ENCODE measurements around the gene LRRC8C. TPM values are rescaled to one million over a fixed set of nuclear protein-coding genes. Genes with fewer than 3 reads are reported as not detected.

The LRRC8C gene
- total RNA-seq, 1 experiment from 2014 or later = 4.4 TPM

- DNase-seq (ENCODE audit: unreplicated experiment) = peak; percentile 56
- intact Hi-C loops (cut with micrococcal nuclease) = loop anchor here (5.0 kb wide), 1 partner anchor 47 kb away; no protein-coding TSS in a partner anchor
- peak overlapping the region; percentile 21 for H3K27ac Mint-ChIP-seq (ENCODE audit: low read depth, unreplicated experiment)
- peak overlapping the region; percentile 27 for H3K4me3 Mint-ChIP-seq (ENCODE audit: unreplicated experiment)
- ChIA-PET CTCF (interaction anchor here (0.7 to 2.1 kb wide), 4 partner anchors 10 to 83 kb away, joined by 3 to 10 read pairs (median 4); no protein-coding TSS in a partner anchor), POLR2A (interaction anchor here (0.6 to 1.3 kb wide), 3 partner anchors 8 to 698 kb away, joined by 4 read pairs; no protein-coding TSS in a partner anchor)
- H3K27me3 Mint-ChIP-seq (ENCODE audit: insufficient read depth, unreplicated experiment) = no peaks in the 10 kb centered on the region
- H3K4me1 Mint-ChIP-seq (ENCODE audit: insufficient read depth, unreplicated experiment) = peaks cover 20% of the 10 kb centered on the region
- no peak for TF ChIP-seq CTCF (IDR thresholded peaks at IDR 0.05; ENCODE audit: unreplicated experiment)
- BruUV-seq (replicated peaks) = no TSS peak
- no peaks in the 10 kb centered on the region for H3K9me3 Mint-ChIP-seq (ENCODE audit: unreplicated experiment)
- H3K36me3 Mint-ChIP-seq (ENCODE audit: insufficient read depth, unreplicated experiment) = no peaks in the 10 kb centered on the region
Observed at GRCh38 chr1:89719502-89720306, 86.8 kb downstream of the LRRC8C start.

GRCh38 chr1:89720839-89721238 lies 87.9 kb downstream of the LRRC8C start:
- no peaks in the 10 kb centered on the region for H3K9me3 Mint-ChIP-seq (ENCODE audit: unreplicated experiment)
- H3K27ac Mint-ChIP-seq (ENCODE audit: low read depth, unreplicated experiment) = peak overlapping the region; percentile 79
- BruUV-seq (replicated peaks) = no TSS peak

GRCh38 chr1:89721351-89721750 lies 88.4 kb downstream of the LRRC8C start:
- no peak overlapping the region for H3K4me3 Mint-ChIP-seq (ENCODE audit: unreplicated experiment)
- intact Hi-C loops (cut with micrococcal nuclease) = loop anchor here (5.0 kb wide), 1 partner anchor 49 kb away; no protein-coding TSS in a partner anchor

More at GRCh38 chr1:89720839-89721238, 87.9 kb downstream of the LRRC8C start:
- Mint-ChIP-seq H3K36me3 (ENCODE audit: insufficient read depth, unreplicated experiment) (no peaks in the 10 kb centered on the region), H3K27me3 (ENCODE audit: insufficient read depth, unreplicated experiment) (no peaks in the 10 kb centered on the region), H3K4me3 (ENCODE audit: unreplicated experiment) (no peak overlapping the region), H3K4me1 (ENCODE audit: insufficient read depth, unreplicated experiment) (peaks cover 31% of the 10 kb centered on the region)
- CTCF ChIA-PET = interaction anchor here (1.5 to 2.1 kb wide), 2 partner anchors 9 to 42 kb away, joined by 6 to 10 read pairs; no protein-coding TSS in a partner anchor
- POLR2A ChIA-PET = no interaction called here
- DNase-seq (ENCODE audit: unreplicated experiment) = no peak
- intact Hi-C loops (cut with micrococcal nuclease) = loop anchor here (5.0 kb wide), 1 partner anchor 49 kb away; no protein-coding TSS in a partner anchor
- TF ChIP-seq CTCF (IDR thresholded peaks at IDR 0.05; ENCODE audit: unreplicated experiment) = no peak

More at GRCh38 chr1:89721351-89721750, 88.4 kb downstream of the LRRC8C start:
- TF ChIP-seq CTCF (IDR thresholded peaks at IDR 0.05; ENCODE audit: unreplicated experiment) = no peak
- H3K4me1 Mint-ChIP-seq (ENCODE audit: insufficient read depth, unreplicated experiment) = peaks cover 36% of the 10 kb centered on the region
- ChIA-PET CTCF (no interaction called here), POLR2A (interaction anchor here (0.7 kb wide), 1 partner anchor 15 kb away, joined by 3 read pairs; no protein-coding TSS in a partner anchor)
- H3K9me3 Mint-ChIP-seq (ENCODE audit: unreplicated experiment) = no peaks in the 10 kb centered on the region
- H3K27me3 Mint-ChIP-seq (ENCODE audit: insufficient read depth, unreplicated experiment) = no peaks in the 10 kb centered on the region
- BruUV-seq (replicated peaks) = no TSS peak
- no peaks in the 10 kb centered on the region for H3K36me3 Mint-ChIP-seq (ENCODE audit: insufficient read depth, unreplicated experiment)
- H3K27ac Mint-ChIP-seq (ENCODE audit: low read depth, unreplicated experiment) = peak overlapping the region; percentile 79
- peak; percentile 61 for DNase-seq (ENCODE audit: unreplicated experiment)

Data from MCF 10A (cell line).